Endodermal cell (in vitro differentiated cells): ENCODE measurements around the gene DUXA. TPM values are rescaled to one million over a fixed set of nuclear protein-coding genes. Genes with fewer than 3 reads are reported as not detected.
"Not testable (repeated sequence)": the region's sequence is repeated elsewhere in the genome, so short reads cannot be mapped to it uniquely, and the experiment has no call there.

ENCODE experiments used
- DNase-seq: peaks from one replicate; pipeline ENCODE4 v3.0.0-alpha.2; 2017
- H3K27ac ChIP-seq: 2 replicates; pipeline ENCODE4 v1.5.1; 2013; ENCODE audit warnings: mild to moderate bottlenecking, low read depth, low read length, moderate library complexity
- H3K27me3 ChIP-seq: 2 replicates; pipeline ENCODE4 v1.6.1; 2013; ENCODE audit warnings: mild to moderate bottlenecking, low read length, moderate library complexity; ENCODE audit not compliant: insufficient read depth, control insufficient read depth, poor library complexity, severe bottlenecking
- H3K36me3 ChIP-seq: 2 replicates; pipeline ENCODE4 v1.7.0; 2013; ENCODE audit warnings: mild to moderate bottlenecking, low read length, moderate library complexity; ENCODE audit not compliant: control insufficient read depth, insufficient read depth
- H3K4me1 ChIP-seq: one replicate; pipeline ENCODE4 v1.7.0; 2013; ENCODE audit warnings: low read length; ENCODE audit not compliant: control insufficient read depth, insufficient read depth
- H3K4me3 ChIP-seq: 2 replicates; pipeline ENCODE4 v1.5.1; 2013; ENCODE audit warnings: mild to moderate bottlenecking, low read length, moderate library complexity
- H3K9ac ChIP-seq: 2 replicates; pipeline ENCODE4 v1.6.1; 2013; ENCODE audit warnings: mild to moderate bottlenecking, low read length, moderate library complexity; ENCODE audit not compliant: poor library complexity, severe bottlenecking; ENCODE audit errors: extremely low read depth
- H3K9me3 ChIP-seq: 2 replicates; pipeline ENCODE4 v1.6.1; 2013; ENCODE audit warnings: mild to moderate bottlenecking, low read length, moderate library complexity; ENCODE audit not compliant: control insufficient read depth
- H3K27ac Mint-ChIP-seq: 2 replicates; pipeline ENCODE4 v1.8.0; 2020; ENCODE audit warnings: mixed read lengths
- H3K27me3 Mint-ChIP-seq: 2 replicates; pipeline ENCODE4 v1.8.0; 2021; ENCODE audit warnings: mild to moderate bottlenecking, mixed read lengths; ENCODE audit not compliant: insufficient read depth
- H3K36me3 Mint-ChIP-seq: 2 replicates; pipeline ENCODE4 v1.8.0; 2020; ENCODE audit warnings: low read depth, mixed read lengths
- H3K4me1 Mint-ChIP-seq: 2 replicates; pipeline ENCODE4 v1.8.0; 2020; ENCODE audit warnings: mixed read lengths
- H3K4me3 Mint-ChIP-seq: 2 replicates; pipeline ENCODE4 v1.8.0; 2020; ENCODE audit warnings: mild to moderate bottlenecking, moderate library complexity, mixed read lengths
- H3K9me3 Mint-ChIP-seq: 2 replicates; pipeline ENCODE4 v1.8.0; 2020; ENCODE audit warnings: mild to moderate bottlenecking, mixed read lengths
- WGBS, 2 experiments: methylation state at CpG; one replicate each; pipeline versions ENCODE4 v1.1.5 to v1.1.7; 2013; ENCODE audit warnings: missing lambda C conversion rate in 2 of 2, mixed read lengths in 1 of 2; ENCODE audit not compliant: insufficient coverage in 1 of 2, insufficient read length in 1 of 2; 5-methylcytosine and 5-hydroxymethylcytosine counted together
- total RNA-seq, 2 donors: library from RNA; stranded (reverse); fragmentation: NEBNext Ultra II Directional in 1 of 2; extraction: Animal tissue kit (Norgen Biotek cat#: 25700) in 1 of 2; gene quantifications; 2 replicates in 1 of 2; 3 replicates in 1 of 2; pipeline ENCODE4 v1.2.1, GENCODE V29; 2021
- TF ChIP-seq, protein P1 (sequence below): fragments of 200-600 bp; sonication (generic); conservative IDR thresholded peaks from 2 replicates; pipeline ENCODE4 v1.5.0; 2021; ENCODE audit warnings: antibody characterized with exemption, mild to moderate bottlenecking

Gene DUXA
- total RNA-seq, 2 donors from 2014 or later = not detected

DNA sequence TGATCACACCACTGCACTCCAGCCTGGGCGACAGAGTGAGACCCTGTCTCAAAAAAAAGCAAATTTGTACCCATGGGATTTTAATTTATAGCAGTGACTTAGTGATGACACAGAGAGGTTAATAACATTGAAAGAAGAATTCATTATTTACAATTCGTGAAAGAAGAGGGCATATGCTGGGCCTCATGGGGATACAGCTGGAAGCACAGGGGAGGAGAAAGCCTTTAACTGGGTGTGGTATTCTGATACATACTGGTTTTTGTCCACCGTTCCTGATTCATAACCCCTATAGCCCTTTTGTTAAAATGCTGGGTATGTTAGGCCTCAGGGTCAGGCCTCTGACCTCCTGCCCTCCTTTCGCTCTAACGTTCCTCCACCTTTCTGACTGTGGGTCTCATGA is 34.9 kb upstream of the DUXA start:
- TF ChIP-seq, protein P1, sequence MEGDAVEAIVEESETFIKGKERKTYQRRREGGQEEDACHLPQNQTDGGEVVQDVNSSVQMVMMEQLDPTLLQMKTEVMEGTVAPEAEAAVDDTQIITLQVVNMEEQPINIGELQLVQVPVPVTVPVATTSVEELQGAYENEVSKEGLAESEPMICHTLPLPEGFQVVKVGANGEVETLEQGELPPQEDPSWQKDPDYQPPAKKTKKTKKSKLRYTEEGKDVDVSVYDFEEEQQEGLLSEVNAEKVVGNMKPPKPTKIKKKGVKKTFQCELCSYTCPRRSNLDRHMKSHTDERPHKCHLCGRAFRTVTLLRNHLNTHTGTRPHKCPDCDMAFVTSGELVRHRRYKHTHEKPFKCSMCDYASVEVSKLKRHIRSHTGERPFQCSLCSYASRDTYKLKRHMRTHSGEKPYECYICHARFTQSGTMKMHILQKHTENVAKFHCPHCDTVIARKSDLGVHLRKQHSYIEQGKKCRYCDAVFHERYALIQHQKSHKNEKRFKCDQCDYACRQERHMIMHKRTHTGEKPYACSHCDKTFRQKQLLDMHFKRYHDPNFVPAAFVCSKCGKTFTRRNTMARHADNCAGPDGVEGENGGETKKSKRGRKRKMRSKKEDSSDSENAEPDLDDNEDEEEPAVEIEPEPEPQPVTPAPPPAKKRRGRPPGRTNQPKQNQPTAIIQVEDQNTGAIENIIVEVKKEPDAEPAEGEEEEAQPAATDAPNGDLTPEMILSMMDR = no peak
- Histone ChIP-seq H3K27ac (no peak overlapping the region), H3K36me3 (peaks cover 50% of the 10 kb centered on the region), H3K9me3 (no peaks in the 10 kb centered on the region), H3K4me1 (no peaks in the 10 kb centered on the region), H3K4me3 (no peak overlapping the region), H3K9ac (no peak overlapping the region), H3K27me3 (no peaks in the 10 kb centered on the region)
- no peak overlapping the region for H3K27ac Mint-ChIP-seq
- WGBS, 2 experiments = 96 to 100% methylated on average over 4 to 5 of the region's 5 CpGs
- no peak overlapping the region for H3K4me3 Mint-ChIP-seq
- H3K36me3 Mint-ChIP-seq = peaks cover 81% of the 10 kb centered on the region
- DNase-seq = no peak
- H3K4me1 Mint-ChIP-seq = no peaks in the 10 kb centered on the region
- no peaks in the 10 kb centered on the region for H3K27me3 Mint-ChIP-seq
- H3K9me3 Mint-ChIP-seq = no peaks in the 10 kb centered on the region

DNA sequence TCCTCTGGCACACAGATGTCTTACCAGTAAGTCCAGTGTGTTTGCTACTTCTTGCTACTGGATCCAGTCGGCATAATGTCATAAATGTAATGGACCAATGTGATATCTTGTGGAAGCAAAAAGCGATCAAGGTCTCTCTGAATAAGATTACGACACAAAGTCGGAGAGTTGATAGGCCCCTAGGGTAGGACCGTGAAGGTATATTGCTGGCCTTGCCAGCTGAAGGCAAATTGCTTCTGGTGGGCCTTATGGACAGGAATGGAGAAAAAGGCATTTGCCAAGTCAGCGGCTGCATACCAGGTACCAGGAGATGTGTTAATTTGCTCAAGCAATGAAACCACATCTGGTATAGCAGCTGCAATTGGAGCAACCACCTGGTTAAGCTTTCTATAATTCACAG is 30.6 kb upstream of the DUXA start:
- H3K4me1 Mint-ChIP-seq, H3K4me3 Mint-ChIP-seq, DNase-seq, H3K4me1 ChIP-seq, H3K9me3 Mint-ChIP-seq, H3K9ac ChIP-seq, H3K9me3 ChIP-seq, H3K4me3 ChIP-seq, H3K27me3 ChIP-seq, H3K27ac ChIP-seq, H3K27ac Mint-ChIP-seq, H3K27me3 Mint-ChIP-seq: not testable (repeated sequence)
- H3K36me3 ChIP-seq = peaks cover 63% of the 10 kb centered on the region
- WGBS, 2 experiments = 92 to 94% methylated on average over 6 of the region's 6 CpGs
- H3K36me3 Mint-ChIP-seq = peaks cover 87% of the 10 kb centered on the region

DNA sequence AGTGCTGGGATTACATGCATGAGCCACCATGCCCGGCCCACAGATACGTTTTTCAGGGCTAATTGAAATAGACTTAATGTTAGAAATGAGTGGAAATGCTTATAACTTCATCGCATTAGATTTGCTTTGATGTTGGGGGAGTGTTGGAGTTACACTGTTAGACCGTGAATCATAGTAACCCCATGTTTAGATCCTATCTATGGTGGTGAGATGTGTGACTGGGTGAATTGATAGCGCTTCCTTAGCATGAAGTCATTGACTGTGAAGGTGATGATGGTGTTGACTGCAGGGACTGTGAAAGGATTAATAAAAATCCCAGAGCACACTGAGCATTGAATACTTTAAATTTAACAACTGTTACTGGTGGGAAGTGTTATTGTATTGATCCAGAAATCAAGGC is 25.7 kb upstream of the DUXA start:
- Mint-ChIP-seq H3K9me3 (peaks cover 29% of the 10 kb centered on the region), H3K27me3 (peaks cover 16% of the 10 kb centered on the region), H3K4me3 (peak overlapping the region; percentile 92), H3K27ac (no peak overlapping the region), H3K4me1 (peaks cover 15% of the 10 kb centered on the region), H3K36me3 (peaks cover 52% of the 10 kb centered on the region)
- peak overlapping the region; percentile 94 for H3K4me3 ChIP-seq
- peaks cover 31% of the 10 kb centered on the region for H3K9me3 ChIP-seq
- H3K4me1 ChIP-seq = peaks cover 4% of the 10 kb centered on the region
- H3K9ac ChIP-seq = peak overlapping the region; percentile 87
- H3K27ac ChIP-seq = no peak overlapping the region
- peaks cover 43% of the 10 kb centered on the region for H3K36me3 ChIP-seq
- 93 to 100% methylated on average over 5 of the region's 5 CpGs for WGBS, 2 experiments
- TF ChIP-seq, protein P1 = no peak
- H3K27me3 ChIP-seq = peaks cover 7% of the 10 kb centered on the region
- no peak for DNase-seq

DNA sequence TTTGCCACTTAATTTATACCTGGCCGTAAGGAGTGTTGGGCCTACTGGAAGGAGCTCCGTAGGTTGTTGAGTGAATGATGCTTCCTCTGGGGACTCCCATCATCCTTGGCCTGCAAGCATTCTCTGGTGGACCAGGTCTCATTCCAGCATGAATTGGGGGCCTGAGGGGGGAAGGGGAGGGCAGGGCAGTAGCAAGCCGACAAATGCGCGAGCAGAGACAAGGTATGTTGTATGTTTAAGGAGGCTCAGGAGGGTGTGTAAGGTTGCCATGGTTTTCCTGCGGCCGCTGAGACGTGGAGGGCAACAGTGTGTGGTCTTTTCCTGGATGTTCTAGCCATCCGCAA is 24.8 kb upstream of the DUXA start:
- Mint-ChIP-seq H3K4me3 (peak overlapping the region; percentile 92), H3K36me3 (peaks cover 46% of the 10 kb centered on the region), H3K4me1 (peaks cover 15% of the 10 kb centered on the region), H3K27me3 (peaks cover 16% of the 10 kb centered on the region), H3K27ac (peak overlapping the region; percentile 86), H3K9me3 (peaks cover 37% of the 10 kb centered on the region)
- peaks cover 7% of the 10 kb centered on the region for H3K27me3 ChIP-seq
- TF ChIP-seq, protein P1 = no peak
- H3K4me1 ChIP-seq = peaks cover 4% of the 10 kb centered on the region
- peaks cover 43% of the 10 kb centered on the region for H3K36me3 ChIP-seq
- WGBS, 2 experiments = 12 to 18% methylated on average over 9 of the region's 9 CpGs
- H3K4me3 ChIP-seq = peak overlapping the region; percentile 94
- H3K9ac ChIP-seq = peak overlapping the region; percentile 87
- peaks cover 39% of the 10 kb centered on the region for H3K9me3 ChIP-seq
- H3K27ac ChIP-seq = no peak overlapping the region
- no peak for DNase-seq
